AG08396 (cell line): ENCODE measurements around the gene BNC2.
A peak's percentile ranks its signal among the peaks of the same experiment; 100 is the strongest.

Experiments used
- DNase-seq: peaks from one replicate; pipeline ENCODE4 v3.0.0; 2012; ENCODE audit warnings: low spot score, mixed read lengths

The BNC2 gene

GRCh38 chr9:16672501-16672900, 198.0 kb downstream of the BNC2 start:
- DNase-seq, result no peak

GRCh38 chr9:16671591-16672137, 198.8 kb downstream of the BNC2 start:
- no peak for DNase-seq

- no peak for DNase-seq
These were observed 199.7 kb downstream of the BNC2 start for GRCh38 chr9:16670791-16671190.

- no peak for DNase-seq
These were observed 201.7 kb downstream of the BNC2 start for GRCh38 chr9:16668734-16669295.

- DNase-seq, result no peak
These were observed 206.3 kb downstream of the BNC2 start for GRCh38 chr9:16664211-16664610.

GRCh38 chr9:16661816-16662215, 208.7 kb downstream of the BNC2 start:
- DNase-seq, result no peak

- DNase-seq, result no peak
These were observed 211.4 kb downstream of the BNC2 start for GRCh38 chr9:16659096-16659495.

GRCh38 chr9:16656432-16657169, 213.9 kb downstream of the BNC2 start:
- DNase-seq, result no peak

GRCh38 chr9:16654596-16655126, 215.8 kb downstream of the BNC2 start:
- DNase-seq, result no peak

GRCh38 chr9:16653491-16654399, 216.7 kb downstream of the BNC2 start:
- no peak for DNase-seq

GRCh38 chr9:16652582-16652981, 217.9 kb downstream of the BNC2 start:
- DNase-seq, result no peak

- DNase-seq, result no peak
These were observed 219.0 kb downstream of the BNC2 start for GRCh38 chr9:16651446-16651964.

GRCh38 chr9:16645970-16646369, 224.5 kb downstream of the BNC2 start:
- no peak for DNase-seq

- DNase-seq, result no peak
These were observed 227.9 kb downstream of the BNC2 start for GRCh38 chr9:16642421-16643109.

GRCh38 chr9:16640649-16641048, 229.8 kb downstream of the BNC2 start:
- no peak for DNase-seq

GRCh38 chr9:16639644-16640043, 230.8 kb downstream of the BNC2 start:
- no peak for DNase-seq

- no peak for DNase-seq
These were observed 232.6 kb downstream of the BNC2 start for GRCh38 chr9:16637911-16638310.

GRCh38 chr9:16637218-16637617, 233.3 kb downstream of the BNC2 start:
- no peak for DNase-seq

GRCh38 chr9:16633794-16634193, 236.7 kb downstream of the BNC2 start:
- no peak for DNase-seq

- DNase-seq, result no peak
These were observed 242.1 kb downstream of the BNC2 start for GRCh38 chr9:16628413-16628812.

GRCh38 chr9:16627967-16628366, 242.5 kb downstream of the BNC2 start:
- DNase-seq, result peak; percentile 63
